Calu3 (cell line): ENCODE data around the gene MMUT. TPM values are rescaled to one million over a fixed set of nuclear protein-coding genes. Genes with fewer than 3 reads are reported as not detected.
"Not testable (repeated sequence)": the region's sequence is repeated elsewhere in the genome, so short reads cannot be mapped to it uniquely, and the experiment has no call there.

Source experiments
- BruUV-seq: library from RNA; stranded (reverse); fragments of 400-500 nt; replicated peaks from 2 replicates; lab custom pipeline; 2021; lab: Mats Ljungman, UMichigan
- CTCF ChIA-PET: fragments of 300-600 bp; sonication (Branson Sonifier 250); formaldehyde crosslinking; loops from one replicate; lab custom pipeline; 2022; ENCODE audit warnings: antibody characterized with exemption; lab: Charles Lee
- DNase-seq: peaks from one replicate; pipeline ENCODE4 v3.0.0; 2022
- H3K27ac Mint-ChIP-seq: one replicate; pipeline ENCODE4 v1.8.0; 2022; ENCODE audit warnings: mixed read lengths; ENCODE audit not compliant: unreplicated experiment
- H3K27me3 Mint-ChIP-seq: one replicate; pipeline ENCODE4 v1.8.0; 2022; ENCODE audit warnings: mixed read lengths; ENCODE audit not compliant: unreplicated experiment
- H3K36me3 Mint-ChIP-seq: one replicate; pipeline ENCODE4 v1.8.0; 2022; ENCODE audit warnings: mild to moderate bottlenecking, moderate library complexity, mixed read lengths; ENCODE audit not compliant: insufficient read depth, unreplicated experiment
- H3K4me1 Mint-ChIP-seq: one replicate; pipeline ENCODE4 v1.8.0; 2022; ENCODE audit warnings: mild to moderate bottlenecking, low read depth, mixed read lengths; ENCODE audit not compliant: unreplicated experiment
- H3K4me3 Mint-ChIP-seq: one replicate; pipeline ENCODE4 v1.8.0; 2022; ENCODE audit warnings: mild to moderate bottlenecking, low read depth, moderate library complexity, mixed read lengths; ENCODE audit not compliant: unreplicated experiment
- H3K9me3 Mint-ChIP-seq: one replicate; pipeline ENCODE4 v1.8.0; 2022; ENCODE audit warnings: low read depth, mixed read lengths; ENCODE audit not compliant: unreplicated experiment
- intact Hi-C: fragments of 100-400 bp; cut with micrococcal nuclease; formaldehyde crosslinking; loops from one replicate; pipeline ENCODE4 v1.10.0; 2022; ENCODE audit not compliant: unreplicated experiment
- total RNA-seq: library from RNA; stranded (reverse); gene quantifications from 2 replicates; pipeline ENCODE4 v1.2.3, GENCODE V29; 2022
- TF ChIP-seq, protein P1 (sequence below): fragments of 200-600 bp; IDR thresholded peaks from one replicate; pipeline ENCODE4 v1.8.0; 2022; ENCODE audit warnings: antibody characterized with exemption; ENCODE audit not compliant: unreplicated experiment

The MMUT gene
- total RNA-seq, 1 experiment from 2014 or later = 17.8 TPM

DNA sequence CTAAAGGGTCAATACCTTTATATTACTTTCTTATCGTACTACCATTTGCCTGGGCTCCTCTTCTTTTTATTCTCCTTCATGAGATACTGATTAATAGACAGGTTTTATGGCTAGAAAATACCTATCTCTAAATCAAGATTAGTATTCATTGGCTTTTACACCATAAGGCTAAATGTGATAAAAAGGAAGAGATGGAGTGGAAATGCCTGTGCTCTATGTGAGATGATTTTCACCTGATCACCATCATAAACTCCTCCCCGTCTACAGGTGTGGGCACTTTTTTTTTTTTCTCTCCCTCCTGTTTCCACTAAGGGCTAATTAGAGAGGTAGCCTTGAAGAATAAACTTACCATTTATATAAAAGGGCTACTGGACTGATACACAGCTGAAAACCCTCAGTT is 36.6 kb upstream of the MMUT start, which contains the start of gene GLYATL3:
TSS of gene GLYATL3 (plus strand) at position 301 of the 400 bp plus-strand sequence. CDS start 12,068 bp downstream, outside the sequence.
- no TSS peak for BruUV-seq

DNA sequence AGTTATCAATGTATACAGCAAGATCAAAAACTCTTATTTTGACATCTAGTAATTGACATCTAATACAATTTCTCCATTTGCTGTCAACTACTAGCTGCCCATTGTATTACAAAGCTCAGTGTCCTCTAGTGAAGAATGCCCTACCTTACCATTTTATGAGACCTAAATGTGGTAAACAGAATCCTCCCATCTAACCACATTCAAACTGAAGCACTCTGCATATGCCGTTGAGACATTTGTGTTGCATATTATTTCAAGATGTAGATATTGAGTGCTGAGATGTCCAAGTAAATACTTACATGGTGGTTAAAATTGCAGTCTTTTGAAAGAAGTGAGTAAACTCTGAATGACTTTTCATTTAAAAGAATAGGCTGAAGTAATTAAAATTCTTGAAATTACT is 36.1 kb upstream of the MMUT start:
- TF ChIP-seq, protein P1, sequence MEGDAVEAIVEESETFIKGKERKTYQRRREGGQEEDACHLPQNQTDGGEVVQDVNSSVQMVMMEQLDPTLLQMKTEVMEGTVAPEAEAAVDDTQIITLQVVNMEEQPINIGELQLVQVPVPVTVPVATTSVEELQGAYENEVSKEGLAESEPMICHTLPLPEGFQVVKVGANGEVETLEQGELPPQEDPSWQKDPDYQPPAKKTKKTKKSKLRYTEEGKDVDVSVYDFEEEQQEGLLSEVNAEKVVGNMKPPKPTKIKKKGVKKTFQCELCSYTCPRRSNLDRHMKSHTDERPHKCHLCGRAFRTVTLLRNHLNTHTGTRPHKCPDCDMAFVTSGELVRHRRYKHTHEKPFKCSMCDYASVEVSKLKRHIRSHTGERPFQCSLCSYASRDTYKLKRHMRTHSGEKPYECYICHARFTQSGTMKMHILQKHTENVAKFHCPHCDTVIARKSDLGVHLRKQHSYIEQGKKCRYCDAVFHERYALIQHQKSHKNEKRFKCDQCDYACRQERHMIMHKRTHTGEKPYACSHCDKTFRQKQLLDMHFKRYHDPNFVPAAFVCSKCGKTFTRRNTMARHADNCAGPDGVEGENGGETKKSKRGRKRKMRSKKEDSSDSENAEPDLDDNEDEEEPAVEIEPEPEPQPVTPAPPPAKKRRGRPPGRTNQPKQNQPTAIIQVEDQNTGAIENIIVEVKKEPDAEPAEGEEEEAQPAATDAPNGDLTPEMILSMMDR = no peak
- Mint-ChIP-seq H3K9me3 (no peaks in the 10 kb centered on the region), H3K4me3 (no peak overlapping the region), H3K4me1 (no peaks in the 10 kb centered on the region), H3K36me3 (peaks cover 4% of the 10 kb centered on the region), H3K27me3 (no peaks in the 10 kb centered on the region), H3K27ac (no peak overlapping the region)
- intact Hi-C loops = no loop called here
- no peak for DNase-seq
- no TSS peak for BruUV-seq
- CTCF ChIA-PET = no interaction called here

More for the DNA sequence above, 36.6 kb upstream of the MMUT start, which contains the start of gene GLYATL3:
- intact Hi-C loops = no loop called here
- H3K9me3 Mint-ChIP-seq = no peaks in the 10 kb centered on the region
- peaks cover 4% of the 10 kb centered on the region for H3K36me3 Mint-ChIP-seq
- no peak within 1 kb of the TSS for H3K27ac Mint-ChIP-seq
- DNase-seq = no peak
- TF ChIP-seq, protein P1 = no peak
- CTCF ChIA-PET = no interaction called here
- H3K4me3 Mint-ChIP-seq = no peak within 1 kb of the TSS
- H3K4me1 Mint-ChIP-seq = no peaks in the 10 kb centered on the region
- H3K27me3 Mint-ChIP-seq = no peaks in the 10 kb centered on the region

DNA sequence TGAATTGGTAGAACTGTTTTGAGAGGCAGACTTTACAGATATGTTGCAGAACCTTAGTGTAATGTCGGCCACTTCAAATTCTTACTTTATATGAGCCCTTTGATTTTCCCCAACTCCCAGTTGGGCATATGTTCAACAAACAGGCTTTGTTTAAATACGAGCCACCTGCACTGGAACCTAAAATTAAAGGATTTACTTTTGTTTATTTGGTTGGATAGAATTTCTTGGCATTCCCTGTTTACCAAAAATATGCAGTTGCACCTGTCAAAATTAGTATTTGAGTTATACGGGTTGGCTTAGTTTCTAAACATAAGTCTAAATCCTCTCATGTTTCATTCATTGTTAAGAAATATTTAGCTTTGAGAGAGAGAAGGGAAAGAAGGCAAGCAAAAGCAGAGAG is 34.3 kb upstream of the MMUT start:
- H3K27me3 Mint-ChIP-seq = no peaks in the 10 kb centered on the region
- TF ChIP-seq, protein P1 = no peak

DNA sequence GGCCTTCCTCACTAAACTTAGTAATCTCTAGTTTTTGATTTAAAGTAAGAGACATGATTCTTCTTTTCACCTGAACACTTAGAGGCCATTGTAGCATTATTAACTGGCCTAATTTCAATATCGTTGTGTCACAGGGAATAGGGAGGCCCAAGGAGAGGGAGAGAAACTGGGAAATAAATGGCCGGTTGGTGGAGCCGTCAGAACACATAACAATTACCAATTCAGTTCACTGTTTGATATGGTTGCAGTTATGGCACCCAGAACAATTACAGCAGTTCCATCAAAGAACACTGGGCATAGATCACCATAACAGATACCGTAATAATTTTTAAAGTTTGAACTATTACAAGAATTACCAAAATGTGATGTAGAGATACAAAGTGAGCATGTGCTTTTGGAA is 27.6 kb upstream of the MMUT start:
- H3K27ac Mint-ChIP-seq = no peak overlapping the region
- H3K4me3 Mint-ChIP-seq = no peak overlapping the region
- intact Hi-C loops = no loop called here
- DNase-seq = no peak
- no peaks in the 10 kb centered on the region for H3K36me3 Mint-ChIP-seq
- TF ChIP-seq, protein P1 = no peak
- no peaks in the 10 kb centered on the region for H3K4me1 Mint-ChIP-seq
- CTCF ChIA-PET = no interaction called here
- BruUV-seq = no TSS peak
- no peaks in the 10 kb centered on the region for H3K9me3 Mint-ChIP-seq
- no peaks in the 10 kb centered on the region for H3K27me3 Mint-ChIP-seq

More for the DNA sequence above, 34.3 kb upstream of the MMUT start:
- Mint-ChIP-seq H3K27ac (no peak overlapping the region), H3K9me3 (no peaks in the 10 kb centered on the region), H3K36me3 (peaks cover 4% of the 10 kb centered on the region), H3K4me3 (no peak overlapping the region), H3K4me1 (no peaks in the 10 kb centered on the region)
- CTCF ChIA-PET = no interaction called here
- BruUV-seq = no TSS peak
- intact Hi-C loops = no loop called here
- DNase-seq = no peak

DNA sequence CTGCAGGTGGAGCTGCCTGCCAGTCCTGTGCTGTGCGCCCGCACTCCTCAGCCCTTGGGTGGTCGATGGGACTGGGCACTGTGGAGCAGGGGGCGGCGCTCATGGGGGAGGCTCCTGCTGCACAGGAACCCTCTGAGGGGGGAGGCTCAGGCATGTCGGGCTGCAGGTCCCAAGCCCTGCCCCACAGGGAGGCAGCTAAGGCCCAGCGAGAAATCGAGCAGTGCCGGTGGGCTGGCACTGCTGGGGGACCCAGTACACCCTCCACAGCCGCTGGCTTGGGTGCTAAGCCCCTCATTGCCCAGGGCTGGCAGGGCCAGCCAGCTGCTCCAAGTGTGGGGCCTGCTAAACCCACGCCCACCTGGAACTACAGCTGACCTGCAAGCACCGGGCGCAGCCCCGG is 20.3 kb upstream of the MMUT start:
- H3K9me3 Mint-ChIP-seq, H3K4me3 Mint-ChIP-seq, H3K36me3 Mint-ChIP-seq, H3K27ac Mint-ChIP-seq, intact Hi-C loops, DNase-seq, H3K4me1 Mint-ChIP-seq, BruUV-seq, H3K27me3 Mint-ChIP-seq: not testable (repeated sequence)
- CTCF ChIA-PET = interaction anchor here (0.6 kb wide), 1 partner anchor 613 kb away, joined by 9 read pairs; no protein-coding TSS in a partner anchor

DNA sequence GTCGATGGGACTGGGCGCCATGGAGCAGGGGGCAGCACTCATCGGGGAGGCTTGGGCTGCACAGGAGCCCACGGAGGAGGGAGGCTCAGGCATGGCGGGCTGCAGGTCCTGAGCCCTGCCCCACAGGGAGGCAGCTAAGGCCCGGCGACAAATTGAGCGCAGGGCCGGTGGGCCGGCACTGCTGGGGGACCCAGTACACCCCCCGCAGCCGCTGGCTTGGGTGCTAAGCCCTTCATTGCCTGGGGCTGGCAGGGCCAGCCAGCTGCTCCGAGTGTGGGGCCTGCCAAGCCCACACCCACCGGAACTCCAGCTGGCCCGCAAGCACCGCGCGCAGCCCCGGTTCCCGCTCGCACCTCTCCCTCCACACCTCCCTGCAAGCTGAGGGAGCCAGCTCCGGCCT is 18.8 kb upstream of the MMUT start:
- H3K27ac Mint-ChIP-seq, intact Hi-C loops, DNase-seq, H3K27me3 Mint-ChIP-seq, BruUV-seq, H3K36me3 Mint-ChIP-seq, H3K9me3 Mint-ChIP-seq, CTCF ChIA-PET, H3K4me3 Mint-ChIP-seq, H3K4me1 Mint-ChIP-seq: not testable (repeated sequence)
